Tongue (tissue), 2 donors: ENCODE results near the gene NECTIN1. TPM values are rescaled to one million over a fixed set of nuclear protein-coding genes. Genes with fewer than 3 reads are reported as not detected.

Experiments
- small RNA-seq: library from RNA; depleted of rRNA; stranded (forward); fragments of <200 nt; gene quantifications from one replicate; pipeline ENCODE3, GENCODE V24; 2014; ENCODE audit warnings: low replicate concordance
- total RNA-seq: library from RNA; depleted of rRNA; stranded (reverse); fragments of >200 nt; gene quantifications from one replicate; pipeline ENCODE4 v1.2.3, GENCODE V29; 2014

The NECTIN1 gene
- total RNA-seq, 1 donor from 2014 or later = 32.4 TPM

Small RNA genes within 50 kb of the gene (small RNA-seq; reads per million reads assigned to genes)
- not detected for gene RNU6-1123P
